Stimulated activated CD8-positive, alpha-beta memory T cell treated with anti-CD3 and anti-CD28 coated beads, Interleukin-4, amount 100 ng/mL, for 4 hours (primary cell): ENCODE data around the gene KRT86.
"Not testable (repeated sequence)": the region's sequence is repeated elsewhere in the genome, so short reads cannot be mapped to it uniquely, and the experiment has no call there.

ENCODE experiments used
- DNase-seq, 2 donors: peaks; one replicate each; pipeline ENCODE4 v3.0.0-alpha.2; 2020; ENCODE audit warnings: low read depth in 2 of 2, low spot score in 1 of 2

KRT86 gene

DNA sequence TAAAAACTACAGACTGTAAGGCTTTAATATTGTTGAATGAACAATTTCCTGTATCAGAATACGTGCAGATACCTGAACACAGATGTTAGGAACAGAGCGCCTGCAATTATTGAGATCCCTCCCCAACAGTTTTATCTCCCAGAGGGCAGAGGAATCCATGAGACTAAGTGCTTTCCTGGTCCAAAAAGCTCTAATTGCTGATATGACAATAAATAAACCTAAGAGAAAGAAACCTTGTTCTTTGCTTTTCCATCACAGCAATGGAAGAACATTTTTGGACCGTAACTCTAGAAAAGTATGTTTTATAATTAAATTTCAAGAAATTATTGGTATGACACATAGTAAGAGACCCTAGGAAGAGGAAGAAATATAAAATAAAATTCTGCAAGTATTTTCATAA lies 59.7 kb downstream of the KRT86 start:
- no peak for DNase-seq

GRCh38 chr12:52335598-52336262 lies 61.3 kb downstream of the KRT86 start:
- DNase-seq = no peak

GRCh38 chr12:52336641-52337040 lies 62.2 kb downstream of the KRT86 start:
- DNase-seq = no peak

DNA sequence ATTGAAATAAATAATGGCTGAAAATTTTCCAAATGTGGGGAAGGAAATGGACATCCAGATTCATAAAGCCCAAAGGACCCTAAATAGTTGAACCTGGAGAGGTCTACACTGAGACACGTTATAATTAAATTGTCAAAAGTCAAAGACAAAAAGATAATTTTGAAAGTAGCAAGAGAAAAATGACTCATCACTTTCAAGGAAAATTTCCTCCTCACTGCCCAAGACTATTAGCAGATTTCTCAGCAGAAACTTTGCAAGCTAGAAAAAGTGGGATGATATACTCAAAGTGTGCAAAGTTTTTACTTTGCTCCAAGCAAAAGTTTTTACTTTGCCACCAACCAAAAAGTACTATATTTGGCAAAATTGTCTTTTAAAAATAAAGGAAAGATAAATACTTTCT lies 62.6 kb downstream of the KRT86 start:
- no peak for DNase-seq

GRCh38 chr12:52338241-52338960 lies 64.0 kb downstream of the KRT86 start:
- no peak for DNase-seq

DNA sequence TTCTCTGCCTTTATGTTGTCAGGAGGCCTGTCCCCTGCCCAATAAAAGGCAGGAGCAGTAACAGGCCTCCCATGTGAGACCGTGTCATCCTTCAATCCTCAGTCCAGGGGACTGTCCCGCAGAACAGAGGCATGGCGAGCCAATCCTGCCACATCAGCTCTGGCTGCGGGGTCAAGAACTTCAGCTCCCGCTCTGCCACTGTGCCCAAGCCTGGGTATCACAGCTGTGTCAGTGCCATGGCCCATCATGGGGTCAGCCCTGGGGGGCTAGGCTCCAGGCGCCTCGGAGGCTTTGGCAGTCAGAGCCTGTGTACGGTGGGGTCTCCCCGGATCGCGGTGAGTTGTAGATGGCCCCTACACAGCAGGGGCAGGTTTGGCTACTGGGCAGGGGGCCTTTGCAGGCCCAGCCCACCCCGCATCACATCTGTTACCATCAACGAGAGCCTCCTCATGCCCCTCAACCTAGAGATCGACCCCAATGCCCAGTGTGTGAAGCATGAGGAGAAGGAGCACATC lies 66.7 kb downstream of the KRT86 start:
- DNase-seq = no peak

- DNase-seq = no peak
Observed at GRCh38 chr12:52342781-52343490, 68.5 kb downstream of the KRT86 start.

DNA sequence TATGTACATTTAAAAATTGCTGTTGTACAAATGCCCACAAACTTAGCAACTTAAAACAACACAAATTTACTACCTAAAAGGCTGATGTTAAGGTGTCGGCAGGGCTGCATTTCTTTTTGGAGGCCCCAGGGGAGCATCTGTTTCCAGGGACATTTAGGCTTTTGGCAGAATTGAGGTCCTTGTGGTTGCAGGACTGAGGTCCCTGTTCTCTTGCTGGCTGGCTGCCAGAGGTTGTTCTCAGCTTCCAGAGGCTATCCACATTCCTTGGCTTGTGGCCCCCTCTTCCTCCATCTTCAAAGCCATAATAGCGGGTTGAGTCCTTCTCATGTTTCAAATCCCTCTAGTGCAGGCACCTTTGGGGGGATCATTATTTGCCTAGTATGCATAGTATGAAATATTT lies 69.1 kb downstream of the KRT86 start:
- no peak for DNase-seq

DNA sequence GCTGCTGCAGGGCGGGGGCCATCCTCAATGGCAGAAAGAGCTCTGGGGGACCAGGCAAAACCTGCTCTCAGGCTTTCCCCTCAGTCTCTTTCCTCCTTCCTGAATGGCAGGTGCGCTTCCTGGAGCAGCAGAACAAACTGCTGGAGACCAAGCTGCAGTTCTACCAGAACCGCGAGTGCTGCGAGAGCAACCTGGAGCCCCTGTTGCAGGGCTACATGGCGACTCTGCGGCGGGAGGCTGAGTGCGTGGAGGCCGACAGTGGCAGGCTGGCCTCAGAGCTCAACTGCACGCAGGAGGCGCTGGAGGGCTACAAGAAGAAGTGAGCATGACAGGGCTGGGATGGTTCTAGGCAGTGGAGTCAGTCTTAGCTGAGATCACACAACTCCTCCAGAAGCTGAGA lies 69.7 kb downstream of the KRT86 start:
- no peak for DNase-seq

GRCh38 chr12:52345041-52345440 lies 70.6 kb downstream of the KRT86 start:
- DNase-seq = not testable (repeated sequence)

DNA sequence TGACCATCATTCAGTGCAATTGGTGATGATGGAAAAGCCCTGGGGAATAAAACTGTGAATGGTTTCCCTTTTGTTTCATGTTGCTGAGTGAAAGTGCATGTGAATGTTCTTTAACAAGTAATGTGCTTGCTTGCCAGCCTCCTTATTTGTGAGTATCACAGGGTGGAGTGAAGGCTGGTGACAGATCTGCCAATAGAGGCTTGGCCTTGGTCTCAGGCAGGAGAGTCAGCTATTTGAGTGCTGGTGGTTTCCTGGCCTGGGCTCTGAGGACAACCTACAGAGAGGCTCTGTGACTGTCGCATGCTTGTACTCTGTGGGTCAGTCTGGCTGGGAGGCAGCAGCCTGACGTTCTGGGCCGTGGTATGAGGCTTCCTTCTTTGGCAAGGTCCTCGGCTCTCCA lies 72.1 kb downstream of the KRT86 start:
- DNase-seq = no peak

DNA sequence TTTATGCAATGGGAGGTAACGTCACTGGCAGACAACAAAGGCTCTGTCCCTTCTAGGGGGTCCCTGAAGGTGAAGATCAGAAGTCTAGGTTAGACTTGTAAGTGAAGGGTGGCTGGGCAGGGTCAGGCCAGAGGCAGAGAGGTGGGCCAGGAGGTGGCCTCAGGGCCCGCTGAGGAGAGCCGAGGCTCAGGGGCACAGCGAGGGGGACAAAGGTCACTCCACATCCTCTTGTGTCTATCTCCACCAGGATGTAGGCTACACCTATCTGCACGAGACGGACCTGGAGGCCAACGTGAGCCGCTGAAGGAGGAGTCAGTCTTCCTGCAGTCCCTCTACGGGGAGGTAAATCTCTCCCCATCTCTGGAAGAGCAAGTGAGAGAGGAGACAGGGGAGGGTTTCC lies 72.6 kb downstream of the KRT86 start:
- DNase-seq = no peak

DNA sequence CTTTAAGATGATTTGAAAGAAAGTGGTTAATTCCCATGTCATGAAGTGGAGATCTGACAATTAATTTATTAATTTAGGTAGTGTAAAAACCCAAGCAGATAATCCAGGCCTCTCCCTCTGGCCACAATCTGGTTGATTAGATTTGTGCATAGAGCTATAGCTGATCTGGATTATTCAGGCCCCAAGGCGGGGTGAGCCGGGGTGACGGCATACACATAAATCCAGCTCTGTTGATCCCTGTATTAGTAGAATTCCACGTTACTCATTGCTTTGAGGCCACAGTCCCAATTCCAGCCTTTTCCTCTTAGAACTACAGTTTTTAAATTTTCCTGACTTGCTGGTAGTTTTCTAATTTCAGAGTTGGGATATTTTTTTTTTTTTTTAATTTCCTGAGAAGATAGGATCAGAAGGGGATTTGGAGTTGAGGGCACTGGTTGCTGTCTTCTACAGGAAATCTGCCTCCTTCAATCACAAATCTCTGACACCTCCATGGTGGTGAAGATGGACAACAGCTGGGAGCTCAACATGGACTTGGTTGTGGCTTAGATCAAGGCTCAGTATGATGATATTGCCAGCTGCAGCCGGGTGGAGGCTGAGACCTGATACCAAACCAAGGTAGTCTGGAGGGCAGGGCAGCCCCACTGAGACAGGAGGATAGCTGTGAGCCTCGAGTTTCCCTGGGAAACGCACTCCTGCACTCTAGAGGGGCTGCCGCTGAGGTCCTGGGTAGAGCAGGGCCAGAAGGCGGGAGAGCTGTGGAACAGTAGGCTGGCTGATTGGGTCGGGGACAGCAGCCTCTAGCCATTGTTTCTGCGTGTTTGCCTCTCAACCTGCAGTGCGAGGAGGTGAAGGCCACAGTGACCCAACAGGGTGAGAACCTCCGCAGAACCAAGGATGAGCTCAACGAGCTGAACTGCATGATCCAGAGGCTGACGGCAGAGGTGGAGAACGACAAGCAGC lies 73.4 kb downstream of the KRT86 start:
- DNase-seq = no peak

DNA sequence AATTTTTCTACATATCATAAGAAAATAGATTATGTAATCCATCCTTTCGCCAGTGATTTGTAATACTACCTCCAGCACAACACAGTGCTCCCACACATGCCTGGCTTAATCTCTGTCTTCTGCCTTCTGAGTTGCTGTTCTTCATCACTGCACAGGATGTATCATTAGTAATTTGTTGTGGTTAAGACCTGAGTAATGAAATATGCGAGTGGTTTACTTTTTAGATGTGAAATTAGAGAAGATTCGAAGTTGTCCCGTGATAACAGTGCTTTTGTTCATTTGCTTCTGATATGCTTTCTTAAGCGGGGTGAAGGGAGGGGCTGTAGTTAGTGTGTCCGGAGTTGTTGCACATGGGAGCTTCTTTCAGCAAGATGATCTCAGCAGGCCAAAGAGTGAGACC lies 74.8 kb downstream of the KRT86 start:
- no peak for DNase-seq

- DNase-seq = no peak
Observed at GRCh38 chr12:52350021-52350620, 75.7 kb downstream of the KRT86 start.

- no peak for DNase-seq
Observed at GRCh38 chr12:52350786-52351185, 76.3 kb downstream of the KRT86 start.

DNA sequence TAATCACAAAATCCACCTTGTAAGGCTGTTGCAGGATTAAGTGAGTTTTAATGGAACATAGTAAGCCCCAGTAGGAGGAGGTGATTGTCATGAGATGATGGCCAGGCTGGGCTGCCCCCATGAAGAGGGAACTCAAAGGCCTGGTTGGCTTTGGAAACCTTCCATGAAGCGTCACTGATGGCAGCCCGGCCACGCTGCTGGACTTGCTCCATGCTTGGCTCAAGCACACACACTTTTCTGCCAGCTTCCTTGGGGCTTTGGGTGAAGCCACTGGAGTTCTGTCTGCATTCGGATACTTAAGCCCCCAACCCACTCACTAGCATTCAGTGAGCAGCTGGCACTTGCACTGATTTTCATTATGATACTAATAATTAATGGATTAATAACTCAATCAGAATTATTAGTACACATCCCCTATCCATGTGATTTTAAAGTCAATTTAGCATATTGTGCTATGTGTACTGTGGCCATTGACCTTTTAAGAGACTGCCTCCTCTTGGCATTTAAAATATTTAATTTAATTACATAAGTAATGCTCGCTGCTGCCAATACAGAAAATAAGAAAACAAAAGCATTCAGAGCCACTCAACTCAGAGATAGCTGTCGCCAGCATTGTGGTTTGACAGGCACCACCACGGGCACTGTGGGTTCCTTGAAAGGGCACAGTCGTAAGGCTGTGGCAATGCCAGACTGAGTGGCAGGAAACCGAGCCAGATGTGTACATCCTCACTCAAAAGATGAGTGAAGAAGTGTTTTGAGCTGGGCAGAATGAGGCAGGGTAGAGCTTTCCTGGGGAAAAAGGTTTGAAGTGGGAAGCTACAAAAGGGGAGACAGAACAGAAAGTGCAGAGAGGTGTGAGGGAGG lies 77.0 kb downstream of the KRT86 start:
- peak; percentile 12 to 36 for DNase-seq

DNA sequence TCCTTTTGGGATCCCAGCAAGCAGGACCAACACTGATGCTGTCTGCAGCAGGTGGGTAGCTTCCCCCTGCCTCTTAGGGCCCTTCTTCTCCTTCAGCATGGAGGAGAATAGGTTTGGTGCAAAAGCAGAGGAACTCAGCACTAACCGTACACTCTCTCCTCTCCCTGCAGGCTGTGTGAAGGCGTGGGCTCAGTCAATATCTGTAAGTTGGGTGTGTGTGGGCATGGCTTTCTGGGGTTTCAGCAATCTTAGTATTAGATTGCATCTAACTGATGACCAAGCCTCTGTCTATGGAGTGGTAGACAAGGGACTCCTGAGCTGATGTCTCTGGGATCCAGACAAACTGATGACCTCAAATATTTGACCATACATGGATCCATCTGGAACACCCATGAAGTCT lies 78.5 kb downstream of the KRT86 start:
- no peak for DNase-seq

DNA sequence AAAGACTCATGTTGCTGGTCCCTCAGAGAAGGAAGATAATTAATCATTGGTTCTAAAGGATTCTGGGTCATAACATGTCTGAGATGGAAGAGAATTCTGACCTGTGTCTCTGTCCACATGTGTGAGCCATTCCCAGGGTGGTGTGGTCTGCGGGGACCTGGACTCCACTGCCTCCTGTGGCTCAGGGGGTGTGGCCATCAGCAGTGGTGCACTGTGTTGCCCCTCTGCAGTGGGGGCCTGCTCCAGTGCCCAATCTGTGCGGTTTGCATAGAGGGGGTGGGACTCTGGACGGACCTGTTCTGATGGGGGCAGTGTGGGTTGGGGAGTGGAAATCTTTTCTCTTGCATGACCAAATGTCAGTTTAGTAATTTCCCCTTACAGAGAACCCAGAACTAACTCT lies 79.3 kb downstream of the KRT86 start:
- no peak for DNase-seq

DNA sequence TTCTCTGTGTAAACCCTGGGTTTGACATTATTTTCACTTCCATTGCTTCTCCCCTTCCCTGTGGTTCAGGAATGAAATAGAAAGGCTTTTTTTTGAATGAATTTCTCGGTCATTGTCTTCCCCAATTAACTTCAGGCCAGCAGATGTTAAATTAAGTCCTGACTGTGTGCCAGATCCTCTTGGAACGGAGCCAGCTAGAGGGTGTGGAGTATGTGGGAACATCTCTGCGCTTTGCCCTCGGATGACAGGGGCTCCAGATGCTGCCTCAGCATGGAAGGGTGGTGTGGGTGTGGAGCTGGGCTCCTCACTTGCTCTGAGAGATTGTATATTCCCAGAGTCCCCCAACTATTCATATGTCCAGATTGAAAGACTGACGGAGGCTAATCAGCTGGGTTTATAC lies 79.8 kb downstream of the KRT86 start:
- DNase-seq = no peak
